Activated T-cell treated with anti-CD3 and anti-CD28 coated beads for 24 hours (primary cell): Measurements from ENCODE around the gene TMEM41B.
"Not testable (repeated sequence)": the region's sequence is repeated elsewhere in the genome, so short reads cannot be mapped to it uniquely, and the experiment has no call there.

ENCODE experiments used
- DNase-seq: peaks from one replicate; pipeline ENCODE4 v3.0.0-alpha.2; 2020; ENCODE audit warnings: low read depth

Gene TMEM41B

GRCh38 chr11:9314291-9315077 is at the start of gene TMEM41B:
Gene TMEM41B, minus strand, starts transcription at chr11:9314593. Its CDS starts 152 bp downstream, at chr11:9314441.
- peak; percentile 99 for DNase-seq

DNA sequence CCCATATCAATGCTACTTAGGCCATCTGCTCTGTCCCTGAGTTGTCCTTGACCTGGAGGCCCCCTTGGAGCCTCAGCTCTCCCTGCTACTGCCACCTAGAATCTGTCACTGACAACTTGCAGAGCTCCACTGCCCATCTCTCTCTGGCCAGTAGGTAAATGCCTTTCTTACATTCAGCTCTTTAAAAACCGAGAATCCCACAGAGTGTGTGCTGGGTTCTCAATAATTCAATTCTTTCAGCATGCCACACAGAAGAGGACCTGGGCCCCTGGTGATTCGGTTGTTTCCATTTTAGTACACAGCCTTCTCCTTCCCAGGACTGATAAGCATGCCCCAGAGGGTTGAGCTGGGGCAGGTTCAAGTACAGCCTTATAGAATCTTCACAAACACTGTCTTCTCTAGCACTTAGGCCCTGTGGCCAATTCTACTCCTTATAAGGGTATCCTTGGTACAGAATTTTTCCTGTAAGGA is 48.0 kb upstream of the TMEM41B start:
- no peak for DNase-seq

DNA sequence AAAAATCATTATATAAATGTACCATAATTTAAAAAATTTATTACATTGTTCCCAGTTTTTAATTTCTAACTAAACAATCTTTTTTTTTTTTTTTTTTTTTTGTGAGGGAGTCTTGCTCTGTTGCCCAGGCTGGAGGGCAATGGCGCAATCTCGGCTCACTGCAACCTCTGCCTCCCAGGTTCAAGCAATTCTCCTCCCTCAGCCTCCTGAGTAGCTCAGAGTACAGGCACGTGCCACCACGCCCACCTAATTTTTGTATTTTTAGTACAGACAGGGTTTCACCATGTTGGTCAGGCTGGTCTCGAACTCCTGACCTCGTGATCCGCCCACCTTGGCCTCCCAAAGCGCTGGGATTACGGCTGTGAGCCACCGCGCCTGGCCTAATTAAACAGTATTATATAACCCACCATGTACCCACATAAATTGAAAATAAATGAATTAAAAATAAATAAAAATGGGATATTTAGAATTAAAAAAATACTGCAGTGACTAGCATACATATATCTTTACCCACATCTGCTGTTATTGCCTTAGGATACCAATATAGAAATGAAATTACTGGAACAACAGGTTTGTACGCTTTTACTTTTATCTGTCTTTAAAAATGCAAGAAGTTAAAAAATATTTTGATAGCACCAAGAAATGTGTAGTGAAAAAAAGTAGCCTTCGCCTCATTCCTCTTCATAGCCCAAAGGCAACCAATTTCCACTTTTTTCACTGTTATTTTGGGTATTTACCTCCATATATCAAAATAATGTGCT is 46.6 kb upstream of the TMEM41B start:
- DNase-seq: not testable (repeated sequence)

DNA sequence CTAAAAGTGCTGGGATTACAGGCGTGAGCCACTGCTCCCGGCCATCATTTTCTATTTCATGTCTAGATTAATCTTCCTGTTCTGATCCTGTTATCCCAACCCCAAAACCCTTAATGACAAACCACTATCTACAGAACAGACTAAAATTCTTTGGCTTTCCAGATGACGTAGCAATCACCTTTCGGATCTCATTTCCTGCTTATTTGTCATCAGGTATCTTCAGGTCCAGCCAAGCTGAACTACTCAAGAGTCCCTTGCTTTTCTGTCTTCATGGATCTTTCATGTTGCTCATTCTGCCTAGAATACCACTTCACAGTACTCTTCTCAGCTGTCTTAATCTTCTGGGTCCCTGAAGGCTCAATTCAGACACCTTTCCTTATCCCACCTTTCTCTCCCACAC is 42.6 kb upstream of the TMEM41B start:
- no peak for DNase-seq

GRCh38 chr11:9351321-9351881 is 37.0 kb upstream of the TMEM41B start:
- no peak for DNase-seq

DNA sequence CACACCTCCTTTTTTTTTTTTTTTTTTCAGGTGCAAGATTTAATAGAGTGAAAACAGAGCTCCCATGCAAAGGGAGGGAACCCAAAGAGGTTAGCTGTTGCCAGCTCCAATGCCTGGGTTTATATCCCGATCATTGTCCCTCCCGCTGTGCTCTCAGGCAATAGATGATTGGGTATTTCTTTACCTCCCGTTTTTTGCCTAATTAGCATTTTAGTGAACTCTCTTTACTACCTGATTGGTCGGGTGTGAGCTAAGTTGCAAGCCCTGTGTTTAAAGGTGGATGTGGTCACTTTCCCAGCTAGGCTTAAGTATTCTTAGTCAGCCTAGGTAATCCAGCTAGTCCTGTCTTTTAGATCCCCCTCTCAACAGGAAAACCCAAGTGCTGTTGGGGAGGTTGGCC is 33.4 kb upstream of the TMEM41B start:
- DNase-seq: not testable (repeated sequence)

GRCh38 chr11:9347100-9347499 is 32.7 kb upstream of the TMEM41B start:
- no peak for DNase-seq

DNA sequence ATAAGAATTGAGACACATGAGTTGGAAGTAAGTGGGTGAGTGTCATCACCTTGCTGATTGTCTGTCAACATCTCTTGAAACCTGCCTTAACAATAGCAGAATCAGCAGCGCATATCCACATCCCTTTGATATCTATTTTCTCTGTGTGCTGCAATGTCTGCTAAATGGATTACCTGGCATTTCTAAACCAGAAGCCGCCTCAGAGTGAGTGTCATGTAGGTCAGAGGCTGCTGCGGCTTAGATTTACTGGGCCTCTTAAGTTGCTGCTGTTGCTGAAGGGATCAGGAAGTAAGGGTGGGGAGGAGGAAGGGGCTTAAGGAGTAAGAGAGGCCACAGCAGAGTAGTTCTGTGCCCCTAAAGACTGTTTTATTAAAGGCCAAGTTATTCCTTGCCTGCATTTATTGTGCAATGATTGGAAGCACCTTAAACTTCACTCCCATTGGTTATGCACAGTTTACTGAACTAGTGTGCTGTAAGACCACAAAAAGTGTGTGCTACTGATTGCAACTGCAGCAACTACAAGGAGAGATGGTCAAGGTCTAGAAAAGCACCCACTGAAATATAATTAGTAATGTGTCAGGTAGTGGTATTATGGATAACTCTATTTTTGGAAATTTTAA is 29.8 kb upstream of the TMEM41B start:
- no peak for DNase-seq

GRCh38 chr11:9341638-9342178 is 27.3 kb upstream of the TMEM41B start:
- no peak for DNase-seq

GRCh38 chr11:9332655-9333054 is 18.3 kb upstream of the TMEM41B start:
- no peak for DNase-seq

- no peak for DNase-seq
These were observed 16.3 kb upstream of the TMEM41B start for GRCh38 chr11:9330387-9331384.

- no peak for DNase-seq
These were observed 5.7 kb upstream of the TMEM41B start for GRCh38 chr11:9320047-9320446.

GRCh38 chr11:9319377-9320001 is 5.1 kb upstream of the TMEM41B start:
- DNase-seq: not testable (repeated sequence)

- not testable (repeated sequence) for DNase-seq
These were observed 4.3 kb upstream of the TMEM41B start for GRCh38 chr11:9318442-9319376.

- DNase-seq: no peak
These were observed 1.9 kb upstream of the TMEM41B start for GRCh38 chr11:9316334-9316733.

GRCh38 chr11:9315078-9315688 is 790 bp upstream of the TMEM41B start:
- DNase-seq: no peak

DNA sequence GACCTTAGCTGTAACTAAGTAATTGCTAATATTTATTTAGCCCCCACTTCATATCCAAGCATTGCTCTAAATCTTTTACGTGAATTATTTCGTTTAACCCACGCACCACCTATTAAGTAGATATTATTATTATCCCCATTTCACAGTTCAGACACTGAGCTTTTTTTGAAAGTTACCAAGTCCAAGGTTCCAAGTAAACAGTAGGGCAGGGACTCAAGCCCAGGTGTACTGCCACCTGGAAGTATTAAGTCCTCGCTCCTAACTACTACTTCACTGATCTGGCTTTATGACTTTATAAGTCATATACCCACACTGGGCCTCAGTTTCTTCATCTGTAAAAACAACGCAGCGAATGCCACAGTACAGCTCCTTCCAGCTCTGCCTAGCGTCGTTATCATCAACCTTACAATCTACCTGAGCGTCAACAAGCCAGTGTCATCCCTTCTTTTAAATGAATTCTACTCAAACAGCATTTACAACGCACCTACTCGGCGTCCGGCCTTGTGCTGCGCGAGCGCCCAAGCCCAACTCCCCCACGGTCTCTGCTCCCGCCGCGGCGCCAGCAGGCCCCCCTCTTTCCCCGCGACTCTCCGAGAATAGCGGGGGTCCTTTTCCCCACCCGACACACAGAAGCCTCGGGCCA is 624 bp downstream of the TMEM41B start:
- DNase-seq: peak; percentile 1

GRCh38 chr11:9310485-9311090 is 3.8 kb downstream of the TMEM41B start:
- DNase-seq: no peak
